C4-2B (cell line): ENCODE measurements around the gene TAAR5.
"Not testable (repeated sequence)": the region's sequence is repeated elsewhere in the genome, so short reads cannot be mapped to it uniquely, and the experiment has no call there.

Experiments used
- H3K27ac ChIP-seq: fragments of 450-650 bp; 2 replicates; pipeline ENCODE4 v1.5.1; 2017
- ZFX ChIP-seq: fragments of 450-650 bp; IDR thresholded peaks from 2 replicates; pipeline ENCODE4 v1.6.1; 2017
- TF ChIP-seq, protein P1 (sequence below): fragments of 450-650 bp; conservative IDR thresholded peaks from 2 replicates; pipeline ENCODE4 v1.5.1; 2017; ENCODE audit warnings: mild to moderate bottlenecking

The TAAR5 gene

DNA sequence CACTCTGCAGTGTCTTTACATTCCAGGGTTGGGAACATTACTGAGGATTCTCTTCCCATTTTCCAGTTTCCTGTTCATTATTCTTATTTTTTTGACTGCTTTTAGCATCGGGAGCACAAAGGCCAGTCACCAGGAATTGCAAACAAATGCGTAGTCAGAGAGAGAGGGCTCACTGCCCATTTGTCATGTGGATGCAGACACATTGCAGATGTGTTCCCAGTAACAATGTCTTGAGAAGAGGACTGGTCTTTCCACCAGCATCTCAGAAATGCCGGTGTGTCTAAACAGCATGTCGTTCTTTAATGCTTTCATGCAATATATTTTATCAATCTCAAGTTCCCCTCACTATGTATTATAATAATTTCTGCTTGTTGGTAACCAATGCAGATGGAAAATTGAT lies 20.4 kb downstream of the TAAR5 start:
- no peak overlapping the region for H3K27ac ChIP-seq
- TF ChIP-seq, protein P1, sequence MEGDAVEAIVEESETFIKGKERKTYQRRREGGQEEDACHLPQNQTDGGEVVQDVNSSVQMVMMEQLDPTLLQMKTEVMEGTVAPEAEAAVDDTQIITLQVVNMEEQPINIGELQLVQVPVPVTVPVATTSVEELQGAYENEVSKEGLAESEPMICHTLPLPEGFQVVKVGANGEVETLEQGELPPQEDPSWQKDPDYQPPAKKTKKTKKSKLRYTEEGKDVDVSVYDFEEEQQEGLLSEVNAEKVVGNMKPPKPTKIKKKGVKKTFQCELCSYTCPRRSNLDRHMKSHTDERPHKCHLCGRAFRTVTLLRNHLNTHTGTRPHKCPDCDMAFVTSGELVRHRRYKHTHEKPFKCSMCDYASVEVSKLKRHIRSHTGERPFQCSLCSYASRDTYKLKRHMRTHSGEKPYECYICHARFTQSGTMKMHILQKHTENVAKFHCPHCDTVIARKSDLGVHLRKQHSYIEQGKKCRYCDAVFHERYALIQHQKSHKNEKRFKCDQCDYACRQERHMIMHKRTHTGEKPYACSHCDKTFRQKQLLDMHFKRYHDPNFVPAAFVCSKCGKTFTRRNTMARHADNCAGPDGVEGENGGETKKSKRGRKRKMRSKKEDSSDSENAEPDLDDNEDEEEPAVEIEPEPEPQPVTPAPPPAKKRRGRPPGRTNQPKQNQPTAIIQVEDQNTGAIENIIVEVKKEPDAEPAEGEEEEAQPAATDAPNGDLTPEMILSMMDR, result no peak
- TF ChIP-seq ZFX, result no peak

DNA sequence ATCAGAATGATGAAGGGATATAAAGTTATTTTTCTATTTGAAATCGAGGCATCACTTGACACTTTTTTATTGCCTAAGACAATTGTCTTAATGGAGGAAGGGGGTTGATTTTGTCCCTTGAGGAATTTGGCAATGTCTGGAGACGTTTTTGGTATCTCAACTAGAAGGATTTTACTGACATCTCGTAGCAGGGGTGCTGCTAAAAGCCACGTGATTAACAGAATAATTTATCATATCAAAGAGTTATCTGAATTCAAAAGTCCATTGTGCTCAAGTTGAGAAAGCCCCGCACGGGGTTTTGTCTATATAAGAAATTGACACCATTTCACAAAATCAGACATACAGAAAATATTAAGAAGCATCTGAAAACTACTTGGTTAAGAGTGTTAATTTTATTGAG lies 20.9 kb downstream of the TAAR5 start:
- no peak for TF ChIP-seq ZFX
- TF ChIP-seq, protein P1, result no peak
- H3K27ac ChIP-seq, result no peak overlapping the region

GRCh38 chr6:132567566-132567965 lies 22.0 kb downstream of the TAAR5 start:
- TF ChIP-seq, protein P1, result no peak
- no peak for TF ChIP-seq ZFX
- no peak overlapping the region for H3K27ac ChIP-seq

- no peak overlapping the region for H3K27ac ChIP-seq
- no peak for TF ChIP-seq ZFX
- TF ChIP-seq, protein P1, result no peak
Observed at GRCh38 chr6:132566404-132566803, 23.1 kb downstream of the TAAR5 start.

GRCh38 chr6:132560087-132560486 lies 29.5 kb downstream of the TAAR5 start:
- not testable (repeated sequence) for H3K27ac ChIP-seq

DNA sequence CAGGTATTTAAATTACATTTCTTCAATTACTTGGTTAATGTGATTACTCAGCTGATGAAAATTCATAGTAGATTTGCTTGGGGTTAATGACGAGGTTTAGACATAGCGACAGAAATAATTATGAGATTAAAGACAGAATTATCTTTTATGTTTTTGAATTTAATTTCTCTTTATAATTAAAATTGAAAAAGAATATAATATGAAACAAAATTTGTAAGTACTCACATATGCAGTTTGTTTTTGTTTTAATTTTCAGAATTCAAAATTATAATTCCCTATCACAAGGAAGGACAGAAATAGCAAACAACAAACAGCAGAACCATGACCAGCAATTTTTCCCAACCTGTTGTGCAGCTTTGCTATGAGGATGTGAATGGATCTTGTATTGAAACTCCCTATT lies 37.2 kb downstream of the TAAR5 start, which contains the start of gene TAAR8:
Gene TAAR8, plus strand, starts transcription at position 301 of the 400 bp plus-strand sequence. Its CDS starts 21 bp downstream, at position 322.
- no peak within 1 kb of the TSS for H3K27ac ChIP-seq
- TF ChIP-seq, protein P1, result no peak
- no peak for TF ChIP-seq ZFX

DNA sequence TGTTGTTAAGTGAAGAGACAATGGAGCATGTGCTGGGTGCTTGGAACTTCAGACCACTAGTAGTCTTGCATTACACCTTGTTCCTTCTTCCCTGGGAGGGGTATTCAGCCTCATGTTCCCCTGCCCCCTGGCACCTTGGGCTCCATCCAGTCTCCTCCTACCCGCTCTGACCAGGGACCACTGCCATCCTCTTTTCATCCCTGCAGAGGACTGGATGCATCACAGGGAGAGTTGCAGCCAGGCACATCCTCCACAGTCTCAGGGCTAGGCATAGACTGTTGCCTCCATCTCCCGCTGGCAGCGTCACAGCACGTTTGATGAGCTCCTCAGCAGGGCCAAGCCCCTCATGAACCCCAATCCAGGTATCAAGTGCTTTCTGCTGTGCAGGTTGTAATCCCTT lies 38.3 kb downstream of the TAAR5 start:
- TF ChIP-seq, protein P1, result no peak
- no peak for TF ChIP-seq ZFX
- H3K27ac ChIP-seq, result no peak overlapping the region

DNA sequence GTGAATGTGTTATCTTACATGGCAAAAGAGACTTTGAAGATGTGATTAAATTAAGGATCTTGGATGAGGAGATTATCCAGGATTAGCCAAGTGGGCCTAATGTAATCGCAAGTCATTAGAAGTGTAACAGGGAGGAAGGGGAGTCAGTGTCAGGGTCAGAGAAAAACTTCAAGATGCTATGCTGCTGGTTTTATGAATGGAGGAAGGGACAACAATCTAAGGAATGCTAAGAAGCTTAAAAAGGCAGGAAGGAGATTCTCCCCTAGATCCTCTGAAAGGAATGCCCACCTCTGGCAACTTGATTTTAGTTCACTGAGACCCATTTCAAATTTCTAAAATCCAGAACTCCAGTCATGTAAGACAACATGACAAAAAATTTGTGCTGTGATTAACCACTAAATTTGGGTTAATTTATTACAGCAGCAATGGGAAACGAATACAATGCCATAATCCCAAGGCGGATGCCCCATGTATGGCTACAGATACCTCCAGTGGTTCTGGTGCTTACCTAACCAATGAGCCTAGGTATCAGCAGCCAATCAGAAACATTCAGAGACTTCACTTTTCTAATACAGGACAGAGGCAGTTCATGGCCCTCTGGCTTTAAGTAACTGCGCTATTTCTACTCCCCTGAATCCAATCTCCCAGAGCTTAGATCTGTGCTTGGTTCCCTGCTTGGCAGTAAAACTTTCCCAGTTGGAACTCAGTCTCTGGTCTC lies 40.6 kb downstream of the TAAR5 start:
- H3K27ac ChIP-seq, result no peak overlapping the region

More for the DNA sequence above, 40.6 kb downstream of the TAAR5 start:
- no peak for TF ChIP-seq ZFX
- TF ChIP-seq, protein P1, result no peak
